Iris pigment epithelial cell (primary cell): ENCODE results near the gene NOX3.

Experiments
- DNase-seq: peaks from one replicate; pipeline ENCODE4 v3.0.0-alpha.2; 2011; ENCODE audit warnings: low read depth

Gene NOX3

GRCh38 chr6:155399062-155399744 lies 56.4 kb downstream of the NOX3 start:
- no peak for DNase-seq

GRCh38 chr6:155398701-155399061 lies 57.0 kb downstream of the NOX3 start:
- DNase-seq, result no peak

GRCh38 chr6:155398221-155398620 lies 57.4 kb downstream of the NOX3 start:
- DNase-seq, result no peak

- no peak for DNase-seq
Observed at GRCh38 chr6:155397172-155397705, 58.4 kb downstream of the NOX3 start.

- no peak for DNase-seq
Observed at GRCh38 chr6:155396605-155397004, 59.0 kb downstream of the NOX3 start.

GRCh38 chr6:155395339-155395738 lies 60.3 kb downstream of the NOX3 start:
- no peak for DNase-seq

GRCh38 chr6:155389130-155389529 lies 66.5 kb downstream of the NOX3 start:
- peak; percentile 77 for DNase-seq

- DNase-seq, result peak; percentile 62
Observed at GRCh38 chr6:155388591-155388990, 67.0 kb downstream of the NOX3 start.

- DNase-seq, result no peak
Observed at GRCh38 chr6:155387481-155387880, 68.2 kb downstream of the NOX3 start.

GRCh38 chr6:155384321-155384952 lies 71.2 kb downstream of the NOX3 start:
- no peak for DNase-seq

- DNase-seq, result no peak
Observed at GRCh38 chr6:155383913-155384312, 71.7 kb downstream of the NOX3 start.

- DNase-seq, result peak; percentile 87
Observed at GRCh38 chr6:155382338-155382685, 73.3 kb downstream of the NOX3 start.

GRCh38 chr6:155381673-155382337 lies 73.8 kb downstream of the NOX3 start:
- peak; percentile 48 for DNase-seq

- DNase-seq, result no peak
Observed at GRCh38 chr6:155380666-155381332, 74.8 kb downstream of the NOX3 start.

GRCh38 chr6:155378724-155379123 lies 76.9 kb downstream of the NOX3 start:
- no peak for DNase-seq

GRCh38 chr6:155378276-155378675 lies 77.4 kb downstream of the NOX3 start:
- DNase-seq, result no peak

- DNase-seq, result peak; percentile 93
Observed at GRCh38 chr6:155377061-155377460, 78.6 kb downstream of the NOX3 start.

- DNase-seq, result no peak
Observed at GRCh38 chr6:155375801-155376200, 79.8 kb downstream of the NOX3 start.

- DNase-seq, result no peak
Observed at GRCh38 chr6:155374681-155375080, 81.0 kb downstream of the NOX3 start.

- no peak for DNase-seq
Observed at GRCh38 chr6:155373276-155373675, 82.4 kb downstream of the NOX3 start.

- DNase-seq, result no peak
Observed at GRCh38 chr6:155372256-155372655, 83.4 kb downstream of the NOX3 start.

- DNase-seq, result no peak
Observed at GRCh38 chr6:155371230-155371629, 84.4 kb downstream of the NOX3 start.

GRCh38 chr6:155366325-155366724 lies 89.3 kb downstream of the NOX3 start:
- no peak for DNase-seq
